Measurements from ENCODE around the gene ZYG11B.

GRCh38 chr1:52771384-52771783, 45.1 kb downstream of the ZYG11B start:
- TF ChIP-seq CTCF (IDR thresholded peaks at IDR 0.05; ENCODE audit: low read length) (no peak), EZH2phosphoT487 (IDR thresholded peaks at IDR 0.05; ENCODE audit: low read length) (no peak), EZH2 (optimal IDR thresholded peaks at IDR 0.05; ENCODE audit: low read depth, low read length) (no peak)
